ENCODE results near the gene CDK5.

The CDK5 gene

GRCh38 chr7:151056666-151057505 is 811 bp downstream of the CDK5 start:
- H3K9ac ChIP-seq (ENCODE audit: low read length): peak overlapping the region; percentile 90
- H3K36me3 ChIP-seq (ENCODE audit: control insufficient read depth in 1 of 2, insufficient read depth in 2 of 2, low read depth in 1 of 2, low read length in 2 of 2): peaks cover 20 to 40% of the 10 kb centered on the region in 2 experiments
- H2BK120ac ChIP-seq (ENCODE audit: low read depth, low read length): no peak overlapping the region
- no peak overlapping the region for H3K18ac ChIP-seq (ENCODE audit: low read depth in 1 of 2, low read length in 2 of 2)
- peaks cover 15% of the 10 kb centered on the region for H3K79me1 ChIP-seq (replicated peaks; ENCODE audit: low read length, poor library complexity, severe bottlenecking)
- H3K4me2 ChIP-seq (ENCODE audit: low read length, poor library complexity, severe bottlenecking): peak overlapping the region; percentile 78
- H3K4ac ChIP-seq (ENCODE audit: low read depth in 1 of 2, low read length in 2 of 2): no peak overlapping the region
- no peak overlapping the region for H3K27ac ChIP-seq (ENCODE audit: low read length, poor library complexity, severe bottlenecking)
- 39% methylated on average over 26 of the region's 29 CpGs for WGBS
- no peak overlapping the region for H2BK15ac ChIP-seq (ENCODE audit: low read depth, poor library complexity, severe bottlenecking)
- peak overlapping the region in 1 of 2 experiments; percentile 66 for H3K23ac ChIP-seq (ENCODE audit: low read length in 2 of 2)
- H3K4me3 ChIP-seq (ENCODE audit: insufficient read depth in 1 of 2, low read depth in 1 of 2, low read length in 2 of 2): peak overlapping the region; percentile 63 to 96
- no peak for DNase-seq
- H3K14ac ChIP-seq (ENCODE audit: low read length in 2 of 2): no peak overlapping the region
- H4K91ac ChIP-seq (ENCODE audit: low read length): no peak overlapping the region
- H3K4me1 ChIP-seq (ENCODE audit: control insufficient read depth, insufficient read depth, low read depth, low read length): peaks cover 32% of the 10 kb centered on the region
- no peak overlapping the region for H2BK12ac ChIP-seq (ENCODE audit: low read length in 2 of 2)
- no peak overlapping the region for H2AFZ ChIP-seq (ENCODE audit: low read depth, low read length)
- H3K9me3 ChIP-seq (ENCODE audit: control insufficient read depth, low read length): no peaks in the 10 kb centered on the region
- H3K27me3 ChIP-seq (ENCODE audit: control insufficient read depth in 1 of 2, insufficient read depth in 1 of 2, low read length in 2 of 2): no peaks in the 10 kb centered on the region
- no peak overlapping the region for H2AK5ac ChIP-seq (ENCODE audit: low read length, severe bottlenecking)
- no peak overlapping the region for H2BK5ac ChIP-seq (ENCODE audit: low read depth, low read length, poor library complexity, severe bottlenecking)
- H4K8ac ChIP-seq (ENCODE audit: low read length): peak overlapping the region; percentile 15

- Histone ChIP-seq H3K9ac (ENCODE audit: low read length) (no peak overlapping the region), H2BK15ac (ENCODE audit: low read depth, poor library complexity, severe bottlenecking) (no peak overlapping the region), H2AK5ac (ENCODE audit: low read length, severe bottlenecking) (no peak overlapping the region), H4K91ac (ENCODE audit: low read length) (no peak overlapping the region), H3K27me3 (ENCODE audit: control insufficient read depth in 1 of 2, insufficient read depth in 1 of 2, low read length in 2 of 2) (no peaks in the 10 kb centered on the region), H3K4ac (ENCODE audit: low read depth in 1 of 2, low read length in 2 of 2) (no peak overlapping the region), H2BK12ac (ENCODE audit: low read length in 2 of 2) (no peak overlapping the region), H3K14ac (ENCODE audit: low read length in 2 of 2) (no peak overlapping the region), H3K9me3 (ENCODE audit: control insufficient read depth, low read length) (no peaks in the 10 kb centered on the region), H3K27ac (ENCODE audit: low read length, poor library complexity, severe bottlenecking) (no peak overlapping the region), H2AFZ (ENCODE audit: low read depth, low read length) (no peak overlapping the region), H2BK5ac (ENCODE audit: low read depth, low read length, poor library complexity, severe bottlenecking) (no peak overlapping the region), H3K79me1 (replicated peaks; ENCODE audit: low read length, poor library complexity, severe bottlenecking) (peaks cover 15% of the 10 kb centered on the region), H3K4me2 (ENCODE audit: low read length, poor library complexity, severe bottlenecking) (no peak overlapping the region), H3K4me3 (ENCODE audit: insufficient read depth in 1 of 2, low read depth in 1 of 2, low read length in 2 of 2) (no peak overlapping the region), H3K23ac (ENCODE audit: low read length in 2 of 2) (no peak overlapping the region), H4K8ac (ENCODE audit: low read length) (no peak overlapping the region), H3K36me3 (ENCODE audit: control insufficient read depth in 1 of 2, insufficient read depth in 2 of 2, low read depth in 1 of 2, low read length in 2 of 2) (peaks cover 19 to 41% of the 10 kb centered on the region in 2 experiments), H3K18ac (ENCODE audit: low read depth in 1 of 2, low read length in 2 of 2) (no peak overlapping the region), H3K4me1 (ENCODE audit: control insufficient read depth, insufficient read depth, low read depth, low read length) (peaks cover 28% of the 10 kb centered on the region), H2BK120ac (ENCODE audit: low read depth, low read length) (no peak overlapping the region)
- no peak for DNase-seq
- 83% methylated on average over 5 of the region's 6 CpGs for WGBS
Measured at GRCh38 chr7:151056283-151056665, 1.4 kb downstream of the CDK5 start.

GRCh38 chr7:151053751-151054150 is 3.9 kb downstream of the CDK5 start:
- no peak overlapping the region for H4K91ac ChIP-seq (ENCODE audit: low read length)
- no peak overlapping the region for H3K9ac ChIP-seq (ENCODE audit: low read length)
- no peak overlapping the region for H3K4ac ChIP-seq (ENCODE audit: low read depth in 1 of 2, low read length in 2 of 2)
- peaks cover 19 to 41% of the 10 kb centered on the region in 2 experiments for H3K36me3 ChIP-seq (ENCODE audit: control insufficient read depth in 1 of 2, insufficient read depth in 2 of 2, low read depth in 1 of 2, low read length in 2 of 2)
- no peak overlapping the region for H2BK15ac ChIP-seq (ENCODE audit: low read depth, poor library complexity, severe bottlenecking)
- no peak overlapping the region for H3K4me3 ChIP-seq (ENCODE audit: insufficient read depth in 1 of 2, low read depth in 1 of 2, low read length in 2 of 2)
- 97% methylated on average over 8 of the region's 8 CpGs for WGBS
- no peak overlapping the region for H3K18ac ChIP-seq (ENCODE audit: low read depth in 1 of 2, low read length in 2 of 2)
- H2BK12ac ChIP-seq (ENCODE audit: low read length in 2 of 2): no peak overlapping the region
- H2AFZ ChIP-seq (ENCODE audit: low read depth, low read length): no peak overlapping the region
- H3K4me2 ChIP-seq (ENCODE audit: low read length, poor library complexity, severe bottlenecking): no peak overlapping the region
- H3K14ac ChIP-seq (ENCODE audit: low read length in 2 of 2): no peak overlapping the region
- H3K27me3 ChIP-seq (ENCODE audit: control insufficient read depth in 1 of 2, insufficient read depth in 1 of 2, low read length in 2 of 2): peaks cover 8 to 16% of the 10 kb centered on the region in 2 experiments
- H3K27ac ChIP-seq (ENCODE audit: low read length, poor library complexity, severe bottlenecking): no peak overlapping the region
- no peak overlapping the region for H2BK120ac ChIP-seq (ENCODE audit: low read depth, low read length)
- no peak overlapping the region for H3K23ac ChIP-seq (ENCODE audit: low read length in 2 of 2)
- H4K8ac ChIP-seq (ENCODE audit: low read length): no peak overlapping the region
- no peaks in the 10 kb centered on the region for H3K9me3 ChIP-seq (ENCODE audit: control insufficient read depth, low read length)
- H3K79me1 ChIP-seq (replicated peaks; ENCODE audit: low read length, poor library complexity, severe bottlenecking): peaks cover 15% of the 10 kb centered on the region
- DNase-seq: no peak
- H2BK5ac ChIP-seq (ENCODE audit: low read depth, low read length, poor library complexity, severe bottlenecking): no peak overlapping the region
- no peak overlapping the region for H2AK5ac ChIP-seq (ENCODE audit: low read length, severe bottlenecking)
- H3K4me1 ChIP-seq (ENCODE audit: control insufficient read depth, insufficient read depth, low read depth, low read length): peaks cover 22% of the 10 kb centered on the region

GRCh38 chr7:151053096-151053495 is 4.6 kb downstream of the CDK5 start:
- no peak for DNase-seq
- Histone ChIP-seq H3K27ac (ENCODE audit: low read length, poor library complexity, severe bottlenecking) (no peak overlapping the region), H2BK120ac (ENCODE audit: low read depth, low read length) (no peak overlapping the region), H3K9ac (ENCODE audit: low read length) (no peak overlapping the region), H2BK15ac (ENCODE audit: low read depth, poor library complexity, severe bottlenecking) (no peak overlapping the region), H3K79me1 (replicated peaks; ENCODE audit: low read length, poor library complexity, severe bottlenecking) (peaks cover 15% of the 10 kb centered on the region), H3K4me3 (ENCODE audit: insufficient read depth in 1 of 2, low read depth in 1 of 2, low read length in 2 of 2) (no peak overlapping the region), H3K23ac (ENCODE audit: low read length in 2 of 2) (no peak overlapping the region), H4K8ac (ENCODE audit: low read length) (no peak overlapping the region), H3K4me2 (ENCODE audit: low read length, poor library complexity, severe bottlenecking) (no peak overlapping the region), H3K14ac (ENCODE audit: low read length in 2 of 2) (no peak overlapping the region), H2AK5ac (ENCODE audit: low read length, severe bottlenecking) (no peak overlapping the region), H3K18ac (ENCODE audit: low read depth in 1 of 2, low read length in 2 of 2) (no peak overlapping the region), H2BK5ac (ENCODE audit: low read depth, low read length, poor library complexity, severe bottlenecking) (no peak overlapping the region), H4K91ac (ENCODE audit: low read length) (no peak overlapping the region), H3K36me3 (ENCODE audit: control insufficient read depth in 1 of 2, insufficient read depth in 2 of 2, low read depth in 1 of 2, low read length in 2 of 2) (peaks cover 19 to 41% of the 10 kb centered on the region in 2 experiments), H3K4me1 (ENCODE audit: control insufficient read depth, insufficient read depth, low read depth, low read length) (peaks cover 18% of the 10 kb centered on the region), H3K27me3 (ENCODE audit: control insufficient read depth in 1 of 2, insufficient read depth in 1 of 2, low read length in 2 of 2) (peaks cover 8 to 16% of the 10 kb centered on the region in 2 experiments), H2BK12ac (ENCODE audit: low read length in 2 of 2) (no peak overlapping the region), H2AFZ (ENCODE audit: low read depth, low read length) (no peak overlapping the region), H3K9me3 (ENCODE audit: control insufficient read depth, low read length) (no peaks in the 10 kb centered on the region), H3K4ac (ENCODE audit: low read depth in 1 of 2, low read length in 2 of 2) (no peak overlapping the region)
- no CpG with 5 or more reads among the region's 4 CpGs for WGBS
